NCI-H1105 treated with DMSO at 0.1 percent for 48 hours (cell line): ENCODE results near the gene METTL17.
"Not testable (repeated sequence)": the region's sequence is repeated elsewhere in the genome, so short reads cannot be mapped to it uniquely, and the experiment has no call there.

Experiments
- DNase-seq: peaks from one replicate; lab custom pipeline; 2025; lab: John Stamatoyannopoulos, UW

The METTL17 gene

DNA sequence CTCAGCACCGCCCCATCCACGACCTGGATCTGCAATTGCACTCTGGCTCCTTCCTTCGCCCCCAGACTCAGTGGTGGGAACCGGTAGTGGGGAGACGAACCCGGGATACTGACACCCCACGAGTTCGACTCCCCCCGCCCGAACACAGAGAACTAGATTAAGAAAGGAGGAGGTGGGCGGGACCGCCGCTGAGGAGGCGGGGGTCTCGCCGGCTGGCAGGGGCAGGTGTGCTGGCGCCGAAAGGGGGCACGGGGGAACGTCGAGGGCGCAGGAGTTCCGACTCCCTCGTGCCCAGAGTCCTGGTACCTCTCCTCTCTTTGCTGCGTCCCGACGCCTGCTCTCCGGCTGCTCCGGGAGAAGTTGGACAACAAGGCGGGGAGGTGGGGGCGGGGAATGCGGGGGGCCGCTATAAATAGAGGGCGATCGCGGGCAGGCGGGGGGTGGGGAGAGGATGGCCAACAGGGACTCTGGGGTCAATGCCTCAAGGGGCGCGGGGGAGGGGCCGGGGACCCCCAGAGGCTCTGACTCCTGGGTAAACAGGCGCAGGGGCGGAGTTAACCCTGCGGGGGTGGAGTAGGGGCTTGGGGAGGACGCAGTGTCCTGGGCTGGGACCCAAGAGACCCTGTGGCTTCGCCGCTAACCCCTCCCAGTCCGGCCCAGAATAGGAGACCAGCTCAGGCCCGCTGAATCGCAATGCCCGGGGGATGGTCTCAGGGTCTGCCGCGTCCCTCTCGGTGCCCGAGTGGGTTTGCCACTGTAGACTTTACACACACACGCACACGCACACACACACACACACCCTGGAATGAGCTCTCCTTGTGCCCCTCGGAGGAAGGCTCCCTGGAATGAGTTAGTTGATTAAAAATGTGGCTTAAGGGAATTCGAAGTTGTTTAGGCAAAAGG, 35.8 kb downstream of the METTL17 start:
- no peak for DNase-seq

DNA sequence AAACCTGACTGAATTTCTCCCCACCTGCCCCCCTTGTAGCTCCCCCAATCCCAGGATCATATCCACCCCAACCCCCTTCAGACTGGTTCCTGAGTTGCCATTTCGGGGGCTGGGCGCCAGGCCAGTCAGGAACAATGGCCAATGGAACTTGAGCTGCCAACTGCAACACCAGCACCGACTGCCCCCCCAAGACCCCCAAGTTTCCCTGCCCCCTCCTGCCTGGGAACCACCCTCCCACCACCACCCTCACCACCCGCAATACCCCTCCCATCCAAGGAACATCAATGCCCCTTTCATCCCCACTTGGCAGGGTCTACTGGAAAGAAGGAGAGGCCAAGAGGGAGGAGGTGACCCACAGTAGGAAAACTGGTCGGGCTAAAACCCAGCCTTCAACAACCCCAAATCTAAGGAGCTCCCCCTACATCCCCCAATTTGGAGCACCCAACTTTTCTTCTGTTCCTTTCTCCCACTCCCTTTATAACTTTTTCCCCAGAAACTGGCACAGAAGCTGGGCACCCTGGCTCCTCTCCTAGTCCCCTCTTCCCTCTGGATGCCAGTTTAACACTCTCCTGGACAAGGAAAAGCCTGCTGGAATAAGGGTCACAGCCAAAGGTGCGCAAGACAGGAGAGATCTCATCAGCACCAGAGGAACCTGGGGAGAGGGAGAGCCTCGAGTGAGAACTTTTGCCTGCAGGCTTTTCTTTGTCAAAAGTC, 36.7 kb downstream of the METTL17 start:
- no peak for DNase-seq

- no peak for DNase-seq
Observed at GRCh38 chr14:21026988-21027315, 37.2 kb downstream of the METTL17 start.

DNA sequence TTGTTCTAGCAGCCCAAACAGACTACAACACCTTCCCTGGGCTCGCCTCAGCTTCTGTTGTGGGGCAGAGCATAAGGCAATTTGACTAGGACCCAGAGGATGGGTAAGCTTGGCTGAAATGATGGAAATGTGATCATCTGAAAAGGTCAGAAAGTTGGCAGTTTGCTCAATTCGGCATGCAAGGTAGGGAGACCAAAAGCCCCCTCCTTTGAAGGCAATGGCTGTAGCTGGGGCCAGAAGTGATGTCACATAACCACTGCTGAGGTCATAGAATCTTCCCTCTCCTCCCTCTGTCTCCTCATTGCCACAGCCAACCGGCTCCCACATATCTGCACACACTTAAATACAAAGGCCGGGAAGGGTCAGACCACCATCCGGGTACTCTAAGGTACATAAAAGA, 40.1 kb downstream of the METTL17 start, which contains the start of gene TPPP2:
Gene TPPP2 (plus strand): TSS at position 301 of the 400 bp plus-strand sequence. CDS start 365 bp downstream, outside the sequence.
- DNase-seq, result no peak

DNA sequence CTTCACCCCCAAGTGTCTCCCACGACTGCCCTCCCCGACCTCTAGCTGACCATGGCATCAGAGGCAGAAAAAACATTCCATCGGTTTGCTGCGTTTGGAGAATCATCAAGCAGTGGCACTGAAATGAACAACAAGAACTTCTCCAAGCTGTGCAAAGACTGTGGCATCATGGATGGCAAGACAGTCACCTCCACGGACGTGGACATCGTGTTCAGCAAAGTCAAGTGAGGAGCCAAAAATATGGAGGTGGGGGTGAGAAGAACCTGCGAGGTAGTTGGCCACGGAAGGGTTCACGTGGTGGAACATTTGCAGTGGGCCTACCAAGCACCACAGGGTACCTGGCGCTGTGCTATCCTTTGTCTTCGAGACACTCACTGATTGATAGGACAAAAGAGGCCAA, 40.8 kb downstream of the METTL17 start:
- DNase-seq, result no peak

- no peak for DNase-seq
Observed at GRCh38 chr14:21032326-21033132, 42.7 kb downstream of the METTL17 start.

DNA sequence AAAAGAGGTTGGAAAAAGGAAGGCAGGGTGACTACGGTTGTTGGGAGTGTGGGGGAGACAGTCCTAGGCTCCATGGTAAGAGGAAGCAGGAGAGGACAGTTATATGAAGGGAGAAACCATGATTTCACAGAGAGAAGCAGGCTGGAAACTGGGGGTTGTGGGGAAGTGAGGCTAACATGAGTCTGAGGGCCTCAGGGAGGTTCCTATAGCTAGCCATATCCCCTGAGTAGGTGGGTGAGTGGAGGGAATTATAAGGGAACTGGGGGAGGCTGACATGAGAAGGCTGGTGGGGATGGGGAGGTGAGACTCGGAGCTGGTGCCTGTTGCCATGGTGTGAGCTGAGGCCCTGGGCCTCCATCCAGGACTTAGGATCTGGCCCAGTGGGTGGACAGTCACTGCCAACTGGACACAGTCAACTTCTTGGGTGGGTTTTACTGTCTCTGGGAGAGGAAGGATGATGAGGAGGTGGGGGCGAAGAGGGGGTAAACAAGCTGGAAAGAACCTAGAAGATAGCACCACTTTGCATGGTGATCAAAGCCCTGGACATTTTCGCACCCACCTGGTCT, 43.4 kb downstream of the METTL17 start:
- no peak for DNase-seq

DNA sequence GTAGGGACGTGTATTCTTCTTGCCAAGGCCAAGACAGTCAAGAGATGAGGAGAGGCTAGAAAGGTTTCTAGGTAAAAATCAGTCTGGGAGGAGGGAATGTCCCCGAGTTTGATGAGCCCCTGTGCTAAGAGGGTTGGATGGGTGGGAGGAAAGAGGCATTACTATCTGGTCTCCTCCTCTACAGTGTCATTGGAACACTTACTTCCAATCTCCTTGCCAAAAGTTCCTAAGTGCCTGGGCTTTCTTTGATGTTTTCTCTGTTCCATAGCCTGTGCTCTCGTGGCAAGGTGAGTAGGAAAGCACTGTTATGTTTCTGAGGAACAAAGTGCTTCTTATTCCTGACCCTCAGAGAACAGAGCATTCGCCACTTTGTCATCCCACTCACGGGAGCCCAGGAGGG, 44.9 kb downstream of the METTL17 start, which contains the start of gene RNASE13:
Gene RNASE13 (minus strand): TSS at position 101 of the 400 bp plus-strand sequence. CDS start 519 bp downstream, outside the sequence.
- no peak for DNase-seq

DNA sequence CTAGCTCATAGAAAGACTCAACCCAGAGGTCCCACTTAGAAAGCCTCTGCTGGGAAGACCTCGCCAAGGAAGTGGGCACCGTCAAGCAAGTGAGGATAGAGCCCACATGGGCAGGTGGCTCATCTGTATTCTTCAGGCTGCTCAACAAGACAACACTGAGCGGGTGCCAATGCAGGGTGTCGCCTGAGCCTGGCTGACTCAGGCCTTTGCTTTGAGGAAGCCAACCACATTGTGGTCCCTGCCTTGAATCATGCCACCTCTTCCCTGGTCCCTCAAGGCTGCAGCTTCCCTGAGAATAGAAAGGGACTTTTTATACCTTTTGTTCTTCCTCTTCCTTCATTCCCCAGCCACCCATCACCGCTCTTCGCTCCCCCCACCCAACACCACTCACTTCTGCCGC, 47.0 kb downstream of the METTL17 start:
- no peak for DNase-seq

DNA sequence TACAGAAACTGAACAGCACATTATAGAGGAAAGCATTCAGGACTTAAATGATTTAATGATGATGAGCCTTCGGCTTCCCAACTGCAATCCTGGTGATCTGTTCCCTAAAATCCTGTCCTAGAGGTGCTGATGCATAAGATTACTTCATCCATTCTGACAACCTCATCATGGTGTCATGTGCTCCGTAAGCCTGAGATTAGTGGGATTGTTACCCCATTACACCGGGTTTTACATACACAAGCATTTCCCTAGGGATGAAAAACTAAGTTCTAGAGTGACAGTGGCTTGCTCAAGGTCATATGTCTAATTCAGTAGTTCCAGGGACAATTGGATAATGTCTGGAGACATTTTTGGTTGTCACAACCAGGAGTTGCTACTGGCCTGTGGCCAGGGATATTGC, 47.4 kb downstream of the METTL17 start:
- DNase-seq, result no peak

DNA sequence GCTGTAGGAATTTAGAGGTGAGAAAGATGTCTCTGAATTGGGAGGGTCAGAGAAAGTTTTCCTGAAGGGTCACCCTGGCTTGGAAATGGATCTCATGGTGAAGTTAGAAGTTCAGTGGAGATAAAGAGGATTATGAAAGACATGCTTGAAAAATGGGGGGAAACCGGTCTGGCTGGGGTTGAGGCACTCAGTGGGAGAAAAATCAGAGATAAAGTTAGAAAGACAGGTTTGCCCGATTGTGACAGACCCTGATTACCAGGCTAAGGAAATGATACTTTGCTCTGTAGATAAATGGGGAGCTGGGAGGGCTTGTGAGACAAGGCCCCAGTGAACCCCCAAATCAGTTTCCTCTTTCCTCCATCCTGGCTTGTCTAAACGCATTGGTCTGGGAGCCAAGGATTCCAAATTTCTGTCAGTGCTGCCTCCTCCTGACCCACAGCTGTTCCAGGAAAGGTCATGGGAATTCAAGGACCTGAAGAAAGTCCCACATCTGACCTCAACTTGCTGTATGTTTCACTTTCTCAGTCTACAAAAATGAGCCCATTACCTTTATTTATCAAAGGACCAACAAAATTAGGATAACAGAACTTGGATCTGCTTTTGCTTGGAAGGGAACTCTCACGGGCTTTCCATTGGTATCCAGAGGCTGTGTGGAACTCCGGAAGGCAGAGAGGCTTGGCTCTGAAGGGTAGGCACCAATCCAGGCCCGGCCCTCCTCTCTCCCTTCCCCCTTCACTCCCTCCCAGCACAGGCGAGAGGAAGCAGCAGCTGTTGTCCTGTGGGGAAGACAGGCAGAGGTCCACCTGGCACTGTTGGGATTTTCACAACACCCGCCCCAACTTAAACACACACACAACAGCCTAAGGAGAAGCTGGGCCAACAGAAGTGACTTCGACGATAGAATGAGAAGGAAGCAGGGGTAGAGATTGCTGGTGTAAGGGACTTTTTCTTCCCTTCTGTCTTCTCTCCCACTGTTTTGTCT, 49.0 kb downstream of the METTL17 start:
- DNase-seq, result no peak

DNA sequence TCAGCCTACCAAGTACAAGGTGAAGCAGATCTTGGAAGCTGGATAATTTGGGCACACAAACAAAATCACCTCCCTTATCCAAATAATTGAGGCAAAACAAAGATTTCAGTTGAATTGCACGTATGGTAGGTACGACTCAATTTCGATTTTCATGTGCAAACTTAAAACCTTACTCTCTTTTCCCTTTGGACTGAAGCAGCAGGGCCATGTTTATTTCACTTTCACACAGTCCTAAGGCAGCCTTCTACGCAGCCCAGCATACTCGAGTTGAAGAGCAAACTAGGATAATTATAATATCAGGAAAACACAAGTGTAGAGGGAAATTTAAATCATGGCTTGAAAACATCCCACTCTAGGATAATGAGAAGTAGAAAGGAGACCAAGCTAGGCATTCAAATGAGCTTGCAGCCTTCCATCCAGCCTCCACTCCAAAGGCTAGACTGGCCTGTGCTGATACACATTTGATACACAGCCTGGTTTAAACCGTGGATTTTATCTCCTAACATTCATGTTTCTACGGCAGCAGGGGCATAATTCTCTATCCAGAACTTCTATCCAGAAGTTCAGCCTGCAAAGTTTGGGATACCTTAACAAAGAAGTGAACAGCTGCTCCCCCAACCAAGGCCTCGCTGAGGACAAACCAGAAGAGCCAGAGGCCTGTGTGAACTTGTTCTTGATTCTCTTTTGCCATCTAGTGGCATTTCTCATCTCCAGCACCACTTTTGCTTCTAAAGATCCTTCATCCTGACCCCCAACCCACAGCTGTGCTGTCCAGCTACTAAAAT, 50.0 kb downstream of the METTL17 start:
- DNase-seq, result peak; percentile 29

DNA sequence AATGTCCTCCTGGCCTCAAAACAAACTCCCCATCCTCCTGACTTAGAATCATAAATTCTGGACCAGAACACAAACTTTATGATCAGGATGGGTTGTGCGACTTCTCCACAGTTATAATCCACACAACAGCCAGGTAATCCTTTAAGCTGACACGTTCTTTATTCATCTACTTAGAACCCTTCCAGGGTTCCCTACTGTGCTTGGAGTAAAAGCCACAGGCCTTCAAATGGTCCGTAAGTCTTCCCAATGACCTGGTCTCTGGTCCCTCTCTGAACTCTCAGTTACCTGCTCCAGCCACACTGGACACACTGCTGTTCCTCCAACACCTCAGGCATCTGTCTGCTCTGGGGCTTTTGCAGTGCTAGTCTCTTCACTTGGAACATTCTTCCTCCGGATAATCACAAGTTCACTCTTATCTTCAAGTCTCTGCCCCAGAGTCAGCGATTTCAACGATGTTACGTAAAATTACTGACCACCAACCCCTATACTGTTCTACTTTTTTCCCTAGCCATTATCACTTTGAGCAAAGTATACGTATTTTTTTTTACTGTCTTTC, 50.7 kb downstream of the METTL17 start:
- DNase-seq, result no peak

DNA sequence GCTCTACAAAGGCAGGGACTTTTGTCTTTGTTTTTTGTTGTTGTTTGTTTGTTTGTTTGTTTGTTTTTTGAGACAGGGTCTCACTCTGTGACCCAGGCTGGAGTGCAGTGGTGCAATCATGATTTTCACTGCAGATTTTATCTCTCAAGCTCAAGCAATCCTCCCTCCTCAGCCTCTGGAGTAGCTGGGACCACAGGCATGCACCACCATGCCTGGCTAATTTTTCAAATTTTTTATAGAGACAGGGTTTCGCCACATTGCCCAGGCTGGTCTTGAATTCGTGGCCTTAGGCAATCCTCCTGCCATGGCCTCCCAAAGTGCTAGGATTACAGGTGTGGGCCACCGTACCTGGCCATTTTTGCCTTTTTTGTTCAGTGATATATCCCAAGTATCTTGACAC, 51.2 kb downstream of the METTL17 start:
- not testable (repeated sequence) for DNase-seq

GRCh38 chr14:21041676-21042433, 52.1 kb downstream of the METTL17 start, which contains the start of gene RNASE7:
RNASE7 (plus strand) TSS chr14:21042362; CDS start chr14:21042993, 631 bp downstream.
- no peak for DNase-seq

DNA sequence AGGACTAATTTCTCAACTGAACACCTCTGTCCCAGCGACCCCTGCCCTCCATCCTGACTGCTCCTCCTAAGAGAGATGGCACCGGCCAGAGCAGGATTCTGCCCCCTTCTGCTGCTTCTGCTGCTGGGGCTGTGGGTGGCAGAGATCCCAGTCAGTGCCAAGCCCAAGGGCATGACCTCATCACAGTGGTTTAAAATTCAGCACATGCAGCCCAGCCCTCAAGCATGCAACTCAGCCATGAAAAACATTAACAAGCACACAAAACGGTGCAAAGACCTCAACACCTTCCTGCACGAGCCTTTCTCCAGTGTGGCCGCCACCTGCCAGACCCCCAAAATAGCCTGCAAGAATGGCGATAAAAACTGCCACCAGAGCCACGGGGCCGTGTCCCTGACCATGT, 53.1 kb downstream of the METTL17 start:
- no peak for DNase-seq

- no peak for DNase-seq
Observed at GRCh38 chr14:21043387-21043973, 53.7 kb downstream of the METTL17 start.

DNA sequence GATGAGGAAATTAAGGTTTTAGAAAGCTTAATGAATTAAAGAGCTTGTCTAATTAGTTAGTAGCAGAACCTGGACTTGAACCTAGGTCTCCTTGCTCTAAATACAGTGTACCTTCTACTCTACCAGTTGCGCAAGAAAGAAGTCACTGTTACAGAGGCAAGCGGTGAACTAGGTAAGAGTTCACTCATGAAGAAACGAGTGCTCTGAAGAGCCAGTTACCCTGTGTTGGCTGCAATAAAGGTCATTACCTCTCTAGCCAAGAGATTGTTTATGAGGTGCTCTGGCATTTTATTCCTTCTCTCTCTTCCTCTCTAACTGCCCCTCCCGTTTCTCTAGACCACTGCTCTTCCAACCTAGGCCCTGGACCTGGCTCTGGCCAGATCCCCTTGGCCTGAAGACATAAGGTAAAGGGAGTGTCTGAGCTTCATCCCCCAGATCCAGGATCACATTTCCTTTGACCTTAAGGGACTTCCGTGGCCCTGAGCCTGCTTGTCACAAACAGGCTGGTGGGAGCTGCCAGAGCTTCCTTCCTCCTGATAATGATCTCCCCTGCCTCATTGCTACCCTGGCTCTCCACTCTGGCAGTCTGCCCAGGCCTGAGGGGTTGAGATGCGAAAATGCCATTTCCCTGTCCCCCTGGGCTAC, 54.3 kb downstream of the METTL17 start:
- DNase-seq, result peak; percentile 28
